GM12878 (cell line): ENCODE measurements around the gene APBA1. TPM values are rescaled to one million over a fixed set of nuclear protein-coding genes. Genes with fewer than 3 reads are reported as not detected.

ENCODE experiments used
- ATAC-seq: fragments of 200-7000 bp; cut with Tn5 transposase; 3 replicates; pipeline ENCODE4 v1.9.1; 2020; ENCODE audit warnings: mild to moderate bottlenecking, moderate library complexity
- BruUV-seq: library from RNA; stranded (reverse); fragments of 400-500 nt; replicated peaks from 2 replicates; lab custom pipeline; 2021; lab: Mats Ljungman, UMichigan
- CTCF ChIA-PET: fragments of 300-600 bp; sonication (Branson Sonifier 250); formaldehyde crosslinking; extraction: SDS; loops from one replicate; lab custom pipeline; 2021; ENCODE audit warnings: inconsistent platforms; lab: Yijun Ruan, JAX
- POLR2A ChIA-PET: fragments of 350-600 bp; formaldehyde crosslinking; extraction: SDS; loops from one replicate; lab custom pipeline; 2021; ENCODE audit warnings: inconsistent platforms; lab: Charles Lee
- RAD21 ChIA-PET: fragments of 300-600 bp; sonication (Branson Sonifier 250); formaldehyde crosslinking; loops from one replicate; lab custom pipeline; 2023; ENCODE audit warnings: antibody characterized with exemption; ENCODE audit not compliant: unreplicated experiment; lab: Charles Lee
- SMC1A ChIA-PET: fragments of 300-600 bp; sonication (Branson Sonifier 250); formaldehyde crosslinking; loops from one replicate; lab custom pipeline; 2023; ENCODE audit not compliant: unreplicated experiment, uncharacterized antibody; lab: Charles Lee
- DNase-seq: peaks from one replicate; pipeline ENCODE4 v3.0.0-alpha.2; 2011; ENCODE audit warnings: low read depth, low spot score
- FAIRE-seq: peaks from 3 replicates; lab custom pipeline; 2011; peaks lifted over from hg19 to GRCh38; lab: Jason Lieb, UNC
- H2AFZ ChIP-seq: 2 replicates; pipeline ENCODE4 v1.6.0; 2011; ENCODE audit warnings: low read depth, low read length, control low read depth; ENCODE audit not compliant: control insufficient read depth
- H3K27ac ChIP-seq: 2 replicates; pipeline ENCODE4 v1.5.1; 2011; ENCODE audit warnings: control low read depth; ENCODE audit not compliant: control insufficient read depth, insufficient read depth
- H3K27me3 ChIP-seq, 2 experiments: replicated peaks in 1 of 2; 2 replicates each; pipeline versions ENCODE4 v1.6.0 to v1.6.1; 2011; ENCODE audit warnings: low read length in 1 of 2; ENCODE audit not compliant: control insufficient read depth in 2 of 2, insufficient read depth in 2 of 2
- H3K36me3 ChIP-seq, 2 experiments: 2 replicates each; pipeline ENCODE4 v1.5.1; 2011; ENCODE audit warnings: low read length in 1 of 2; ENCODE audit not compliant: control insufficient read depth in 2 of 2, insufficient read depth in 2 of 2
- H3K4me1 ChIP-seq: 2 replicates; pipeline ENCODE4 v1.6.1; 2011; ENCODE audit warnings: mild to moderate bottlenecking, low read length, moderate library complexity, mixed read lengths; ENCODE audit not compliant: control insufficient read depth, insufficient read depth
- H3K4me2 ChIP-seq: 2 replicates; pipeline ENCODE4 v1.6.0; 2011; ENCODE audit warnings: control low read depth; ENCODE audit not compliant: control insufficient read depth, insufficient read depth
- H3K4me3 ChIP-seq: fragments of 200-600 bp; sonication (generic); 2 replicates; pipeline ENCODE4 v1.5.1; 2016
- H3K79me2 ChIP-seq: 2 replicates; pipeline ENCODE4 v1.6.0; 2011; ENCODE audit warnings: low read length; ENCODE audit not compliant: control insufficient read depth, insufficient read depth
- H3K9ac ChIP-seq: 2 replicates; pipeline ENCODE4 v1.8.0; 2011; ENCODE audit warnings: low read length, control low read depth, mixed read lengths; ENCODE audit not compliant: control insufficient read depth, insufficient read depth
- H3K9me3 ChIP-seq: replicated peaks from 3 replicates; pipeline ENCODE4 v1.5.1; 2011; ENCODE audit warnings: mild to moderate bottlenecking, low read length; ENCODE audit not compliant: control insufficient read depth, insufficient read depth
- H4K20me1 ChIP-seq: 2 replicates; pipeline ENCODE4 v1.6.0; 2011; ENCODE audit not compliant: control insufficient read depth, insufficient read depth
- BRCA1 ChIP-seq: IDR thresholded peaks from 2 replicates; pipeline ENCODE4 v1.6.1; 2011; ENCODE audit warnings: low read depth, low read length, improper control_type of control experiment
- ESRRA ChIP-seq: IDR thresholded peaks from 2 replicates; pipeline ENCODE4 v1.6.1; 2012; ENCODE audit warnings: mild to moderate bottlenecking, low read length, improper control_type of control experiment
- FOXK2 ChIP-seq: fragments of 450-650 bp; IDR thresholded peaks from 2 replicates; pipeline ENCODE4 v1.6.1; 2017; ENCODE audit warnings: mild to moderate bottlenecking, moderate library complexity
- HCFC1 ChIP-seq: fragments of 150-350 bp; IDR thresholded peaks from 2 replicates; pipeline ENCODE4 v1.6.1; 2014; ENCODE audit warnings: low read length
- NBN ChIP-seq: fragments of 450-650 bp; IDR thresholded peaks from 2 replicates; pipeline ENCODE4 v1.6.1; 2016
- NR2F1 ChIP-seq: fragments of 450-650 bp; conservative IDR thresholded peaks from 2 replicates; pipeline ENCODE4 v1.6.1; 2017; ENCODE audit warnings: mild to moderate bottlenecking
- PAX8 ChIP-seq: fragments of 450-650 bp; IDR thresholded peaks from 2 replicates; pipeline ENCODE4 v1.6.1; 2017; ENCODE audit warnings: mild to moderate bottlenecking, moderate library complexity
- PML ChIP-seq: IDR thresholded peaks from 2 replicates; pipeline ENCODE4 v1.6.1; 2012; ENCODE audit warnings: low read length, inconsistent platforms
- STAT3 ChIP-seq: IDR thresholded peaks from 2 replicates; pipeline ENCODE4 v1.6.1; 2011; ENCODE audit warnings: low read depth, low read length, improper control_type of control experiment
- WGBS: methylation state at CpG from one replicate; pipeline ENCODE4 v1.1.6; 2016; ENCODE audit warnings: low lambda C conversion rate; ENCODE audit not compliant: insufficient replicate concordance, insufficient coverage; ENCODE audit errors: missing lambda C conversion rate; 5-methylcytosine and 5-hydroxymethylcytosine counted together
- in situ Hi-C: fragments of 300-500 bp; cut with MboI; formaldehyde crosslinking; loops from 9 replicates; pipeline ENCODE4 v1.14.3; 2018; ENCODE audit warnings: mixed read lengths
- intact Hi-C: fragments of 100-400 bp; cut with micrococcal nuclease; formaldehyde crosslinking; loops from one replicate; pipeline ENCODE4 v1.14.2; 2022; ENCODE audit not compliant: unreplicated experiment
- polyA plus RNA-seq, 11 experiments: library from polyadenylated mRNA; depleted of rRNA in 4 of 11; unstranded in 6 of 11; stranded (reverse) in 5 of 11; fragments of >200 nt; fragmentation: Nextera tagmentation in 4 of 11; fragmentation: Illumina TruSeq in 1 of 11; extraction: Ambion mirVana in 4 of 11; extraction: Trizol in 1 of 11; gene quantifications; 1 replicate in 1 of 11; 2 replicates in 10 of 11; pipeline versions ENCODE4 v1.2.1 to v1.2.3, GENCODE V29; 2011 to 2016; ENCODE audit warnings: inconsistent platforms in 2 of 11, missing spikeins in 2 of 11, low read depth in 1 of 11
- total RNA-seq, 4 experiments: library from RNA; depleted of rRNA in 3 of 4; stranded (reverse); fragments of >200 nt in 3 of 4; fragmentation: Illumina TruSeq in 1 of 4; extraction: Trizol in 1 of 4; gene quantifications; 2 replicates each; pipeline versions ENCODE4 v1.2.1 to v1.2.3, GENCODE V29; 2013 to 2021
- TF ChIP-seq, protein P1 (sequence below): fragments of 450-650 bp; IDR thresholded peaks from 2 replicates; pipeline ENCODE4 v1.6.1; 2016; ENCODE audit warnings: mild to moderate bottlenecking
- TF ChIP-seq, protein P2 (sequence below): fragments of 450-650 bp; conservative IDR thresholded peaks from 2 replicates; pipeline ENCODE4 v1.6.1; 2017; ENCODE audit warnings: mild to moderate bottlenecking, moderate library complexity
- TF ChIP-seq, protein P3 (sequence below): IDR thresholded peaks from 2 replicates; pipeline ENCODE4 v1.6.1; 2011; ENCODE audit warnings: mild to moderate bottlenecking, low read depth, low read length, moderate library complexity; ENCODE audit not compliant: insufficient replicate concordance

The APBA1 gene
- total and polyA plus RNA-seq, 10 of the 15 experiments (the other 5 are each of a cell fraction or from before 2014, with no cell fraction given): 0.01 to 1.3 (median 0.05) TPM; not detected in 7

GRCh38 chr9:69535911-69536310 is 136.3 kb downstream of the APBA1 start:
- FAIRE-seq (no peak), ATAC-seq (no peak), DNase-seq (no peak)
- no peaks in the 10 kb centered on the region for H3K4me1 ChIP-seq
- H3K36me3 ChIP-seq: no peaks in the 10 kb centered on the region
- ChIA-PET CTCF (interaction anchor here (0.6 to 1.5 kb wide), 2 partner anchors 12 to 65 kb away, joined by 3 to 4 read pairs; no protein-coding TSS in a partner anchor), POLR2A (no interaction called here), SMC1A (interaction anchor here (1.7 kb wide), 1 partner anchor 16 kb away, joined by 3 read pairs; no protein-coding TSS in a partner anchor), RAD21 (no interaction called here)
- no peak overlapping the region for H3K27ac ChIP-seq
- no peak overlapping the region for H3K4me3 ChIP-seq
- no peaks in the 10 kb centered on the region for H3K9me3 ChIP-seq
- H3K4me2 ChIP-seq: no peak overlapping the region
- 0 out of 4 replicates have a peak, but pooled peaks cover 0 to 4% of the 10 kb centered on the region in 2 experiments for H3K27me3 ChIP-seq
- H2AFZ ChIP-seq: no peak overlapping the region
- in situ Hi-C loops (no loop called here), intact Hi-C loops (no loop called here)
- no peaks in the 10 kb centered on the region for H4K20me1 ChIP-seq
- no peak for TF ChIP-seq NR2F1
- TF ChIP-seq ESRRA: no peak
- TF ChIP-seq, protein P1, sequence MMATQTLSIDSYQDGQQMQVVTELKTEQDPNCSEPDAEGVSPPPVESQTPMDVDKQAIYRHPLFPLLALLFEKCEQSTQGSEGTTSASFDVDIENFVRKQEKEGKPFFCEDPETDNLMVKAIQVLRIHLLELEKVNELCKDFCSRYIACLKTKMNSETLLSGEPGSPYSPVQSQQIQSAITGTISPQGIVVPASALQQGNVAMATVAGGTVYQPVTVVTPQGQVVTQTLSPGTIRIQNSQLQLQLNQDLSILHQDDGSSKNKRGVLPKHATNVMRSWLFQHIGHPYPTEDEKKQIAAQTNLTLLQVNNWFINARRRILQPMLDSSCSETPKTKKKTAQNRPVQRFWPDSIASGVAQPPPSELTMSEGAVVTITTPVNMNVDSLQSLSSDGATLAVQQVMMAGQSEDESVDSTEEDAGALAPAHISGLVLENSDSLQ: no peak
- no peak for TF ChIP-seq PAX8
- TF ChIP-seq BRCA1: no peak
- no peak for TF ChIP-seq PML
- no peak for TF ChIP-seq NBN
- TF ChIP-seq, protein P2, sequence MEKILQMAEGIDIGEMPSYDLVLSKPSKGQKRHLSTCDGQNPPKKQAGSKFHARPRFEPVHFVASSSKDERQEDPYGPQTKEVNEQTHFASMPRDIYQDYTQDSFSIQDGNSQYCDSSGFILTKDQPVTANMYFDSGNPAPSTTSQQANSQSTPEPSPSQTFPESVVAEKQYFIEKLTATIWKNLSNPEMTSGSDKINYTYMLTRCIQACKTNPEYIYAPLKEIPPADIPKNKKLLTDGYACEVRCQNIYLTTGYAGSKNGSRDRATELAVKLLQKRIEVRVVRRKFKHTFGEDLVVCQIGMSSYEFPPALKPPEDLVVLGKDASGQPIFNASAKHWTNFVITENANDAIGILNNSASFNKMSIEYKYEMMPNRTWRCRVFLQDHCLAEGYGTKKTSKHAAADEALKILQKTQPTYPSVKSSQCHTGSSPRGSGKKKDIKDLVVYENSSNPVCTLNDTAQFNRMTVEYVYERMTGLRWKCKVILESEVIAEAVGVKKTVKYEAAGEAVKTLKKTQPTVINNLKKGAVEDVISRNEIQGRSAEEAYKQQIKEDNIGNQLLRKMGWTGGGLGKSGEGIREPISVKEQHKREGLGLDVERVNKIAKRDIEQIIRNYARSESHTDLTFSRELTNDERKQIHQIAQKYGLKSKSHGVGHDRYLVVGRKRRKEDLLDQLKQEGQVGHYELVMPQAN: no peak
- TF ChIP-seq, protein P3, sequence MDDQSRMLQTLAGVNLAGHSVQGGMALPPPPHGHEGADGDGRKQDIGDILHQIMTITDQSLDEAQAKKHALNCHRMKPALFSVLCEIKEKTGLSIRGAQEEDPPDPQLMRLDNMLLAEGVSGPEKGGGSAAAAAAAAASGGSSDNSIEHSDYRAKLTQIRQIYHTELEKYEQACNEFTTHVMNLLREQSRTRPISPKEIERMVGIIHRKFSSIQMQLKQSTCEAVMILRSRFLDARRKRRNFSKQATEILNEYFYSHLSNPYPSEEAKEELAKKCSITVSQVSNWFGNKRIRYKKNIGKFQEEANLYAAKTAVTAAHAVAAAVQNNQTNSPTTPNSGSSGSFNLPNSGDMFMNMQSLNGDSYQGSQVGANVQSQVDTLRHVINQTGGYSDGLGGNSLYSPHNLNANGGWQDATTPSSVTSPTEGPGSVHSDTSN: no peak
- no peak for TF ChIP-seq STAT3
- TF ChIP-seq FOXK2: no peak
- no peak for TF ChIP-seq HCFC1
- no peak overlapping the region for H3K9ac ChIP-seq
- BruUV-seq: no TSS peak
- WGBS: 0% methylated on average over 1 of the region's 1 CpG
- H3K79me2 ChIP-seq: no peaks in the 10 kb centered on the region
